Large intestine (tissue), 3 donors: ENCODE data around the gene DDI2. TPM values are rescaled to one million over a fixed set of nuclear protein-coding genes. Genes with fewer than 3 reads are reported as not detected.
"Not testable (repeated sequence)": the region's sequence is repeated elsewhere in the genome, so short reads cannot be mapped to it uniquely, and the experiment has no call there.

ENCODE experiments used
- DNase-seq, 2 donors: peaks; one replicate each; pipeline versions ENCODE4 v3.0.0 to v3.0.0-alpha.2; 2013
- H3K27ac ChIP-seq: one replicate; pipeline ENCODE4 v1.5.1; 2013; ENCODE audit warnings: low read length
- H3K27me3 ChIP-seq: 2 replicates; pipeline ENCODE4 v1.6.1; 2013; ENCODE audit warnings: low read length; ENCODE audit not compliant: control insufficient read depth, insufficient read depth
- H3K36me3 ChIP-seq: 2 replicates; pipeline ENCODE4 v1.6.1; 2013; ENCODE audit warnings: low read length; ENCODE audit not compliant: control insufficient read depth, insufficient read depth
- H3K4me1 ChIP-seq: one replicate; pipeline ENCODE4 v1.6.1; 2013; ENCODE audit warnings: low read length; ENCODE audit not compliant: control insufficient read depth, insufficient read depth
- H3K4me3 ChIP-seq: one replicate; pipeline ENCODE4 v1.5.1; 2013; ENCODE audit warnings: low read length
- H3K9me3 ChIP-seq: one replicate; pipeline ENCODE4 v1.6.1; 2013; ENCODE audit warnings: mild to moderate bottlenecking, low read depth, low read length, moderate library complexity; ENCODE audit not compliant: control insufficient read depth
- WGBS: methylation state at CpG from one replicate; pipeline ENCODE4 v1.1.5; 2013; ENCODE audit warnings: low lambda C conversion rate; ENCODE audit not compliant: insufficient coverage; 5-methylcytosine and 5-hydroxymethylcytosine counted together
- polyA plus RNA-seq: library from polyadenylated mRNA; unstranded; fragments of 120-200 nt; gene quantifications from one replicate; pipeline ENCODE4 v1.2.1, GENCODE V29; 2013

The DDI2 gene
- polyA plus RNA-seq, 1 donor: 28.5 TPM

DNA sequence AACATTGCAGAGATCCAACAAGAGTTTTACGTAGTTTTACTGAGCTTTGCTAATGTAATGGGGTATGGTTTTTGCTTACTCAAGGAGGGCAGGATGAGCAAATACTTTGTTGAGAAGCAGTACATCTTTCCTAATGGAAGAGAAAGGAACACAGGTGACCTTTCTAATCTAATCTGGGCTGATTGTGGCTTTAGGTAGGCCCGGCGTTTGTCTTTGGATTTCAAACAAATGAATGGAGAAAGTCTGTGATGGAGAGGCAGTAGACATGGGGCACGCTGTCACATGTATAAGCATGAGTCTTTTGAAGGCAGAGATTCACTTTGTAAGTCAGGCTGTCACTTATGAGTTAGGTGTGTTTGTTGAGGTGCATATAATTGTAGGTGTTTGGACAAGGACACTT lies 68.6 kb downstream of the DDI2 start:
- no CpG with 5 or more reads among the region's 4 CpGs for WGBS
- no peaks in the 10 kb centered on the region for H3K9me3 ChIP-seq
- no peak for DNase-seq
- peaks cover 5% of the 10 kb centered on the region for H3K36me3 ChIP-seq
- no peaks in the 10 kb centered on the region for H3K27me3 ChIP-seq
- H3K4me3 ChIP-seq: no peak overlapping the region
- peaks cover 22% of the 10 kb centered on the region for H3K4me1 ChIP-seq
- no peak overlapping the region for H3K27ac ChIP-seq

DNA sequence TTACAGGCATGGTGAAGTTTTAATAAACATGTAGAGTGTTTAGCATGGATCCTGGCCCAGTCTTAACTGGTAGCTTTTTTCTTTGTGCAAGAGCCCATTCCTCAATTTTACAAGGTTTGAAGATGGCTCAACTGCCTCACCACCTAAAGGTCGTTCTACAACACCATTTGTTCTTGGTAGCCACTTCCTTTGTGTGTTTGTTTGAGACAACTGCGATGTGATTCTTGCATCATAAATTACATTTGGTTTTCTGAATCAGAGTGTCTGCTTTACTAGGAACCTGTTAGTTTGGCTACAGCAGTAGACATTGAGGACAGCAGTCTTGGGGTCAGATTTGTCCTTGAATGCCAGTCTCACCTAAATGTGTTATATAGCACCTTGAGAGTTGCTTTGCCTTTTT lies 70.2 kb downstream of the DDI2 start:
- peaks cover 5% of the 10 kb centered on the region for H3K36me3 ChIP-seq
- H3K27ac ChIP-seq: no peak overlapping the region
- no peaks in the 10 kb centered on the region for H3K27me3 ChIP-seq
- no peak overlapping the region for H3K4me3 ChIP-seq
- no peaks in the 10 kb centered on the region for H3K9me3 ChIP-seq
- H3K4me1 ChIP-seq: peaks cover 13% of the 10 kb centered on the region
- no peak for DNase-seq
- WGBS: no CpG with 5 or more reads among the region's 2 CpGs

DNA sequence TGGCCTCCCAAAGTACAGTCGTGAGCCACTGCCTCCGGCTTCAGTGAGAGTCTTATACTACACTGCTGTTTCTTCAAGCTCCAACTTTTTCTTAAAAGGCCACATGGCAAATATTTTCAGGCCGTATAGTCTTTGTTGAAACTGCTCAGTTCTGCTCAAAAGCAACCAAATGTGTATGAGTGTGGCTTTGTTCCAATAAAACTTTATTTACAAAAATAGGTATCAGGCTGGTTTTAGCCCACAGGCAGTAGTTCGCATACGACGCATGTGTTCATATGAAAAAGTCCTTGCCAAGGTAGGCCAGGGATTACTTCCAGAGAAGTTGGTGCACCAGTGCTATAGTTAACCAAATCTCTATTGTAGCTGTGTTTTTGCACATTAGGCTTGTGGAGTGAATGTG lies 73.1 kb downstream of the DDI2 start:
- Histone ChIP-seq H3K4me3 (no peak overlapping the region), H3K4me1 (peaks cover 6% of the 10 kb centered on the region), H3K27ac (no peak overlapping the region), H3K9me3 (no peaks in the 10 kb centered on the region), H3K36me3 (peaks cover 5% of the 10 kb centered on the region), H3K27me3 (no peaks in the 10 kb centered on the region)
- DNase-seq: no peak
- WGBS: no CpG with 5 or more reads among the region's 6 CpGs

DNA sequence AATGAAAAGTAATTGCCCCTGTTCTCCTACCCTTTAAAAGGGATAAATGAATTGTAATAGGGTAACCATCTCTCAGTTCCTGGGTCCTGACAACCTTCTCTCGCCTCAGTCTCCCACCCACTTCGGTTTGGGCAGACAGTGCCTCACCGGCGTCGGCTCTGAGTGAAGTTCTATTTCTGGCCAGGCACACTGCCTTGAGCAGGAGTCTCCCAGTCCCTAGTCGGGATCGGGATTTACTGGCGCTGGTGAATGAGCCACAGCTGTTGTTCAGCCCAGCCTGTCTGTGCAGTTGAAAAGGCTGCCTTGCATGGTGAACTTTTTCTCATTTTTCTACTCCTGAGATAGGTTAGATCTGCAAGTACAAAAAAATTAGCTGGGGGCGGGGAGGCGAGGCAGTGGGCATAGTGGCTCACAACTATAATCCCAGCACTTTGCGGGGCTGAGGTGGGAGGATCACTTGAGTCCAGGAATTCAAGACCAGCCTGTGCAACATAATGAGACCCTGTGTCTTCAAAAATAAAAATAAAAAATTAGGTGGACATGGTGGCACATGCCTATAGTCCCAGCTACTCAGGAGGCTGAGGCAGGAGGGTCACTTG lies 74.3 kb downstream of the DDI2 start:
- no peaks in the 10 kb centered on the region for H3K9me3 ChIP-seq
- DNase-seq: no peak
- WGBS: 100% methylated on average over 1 of the region's 11 CpGs
- H3K4me1 ChIP-seq: no peaks in the 10 kb centered on the region
- no peak overlapping the region for H3K4me3 ChIP-seq
- H3K27me3 ChIP-seq: no peaks in the 10 kb centered on the region
- no peak overlapping the region for H3K27ac ChIP-seq
- peaks cover 10% of the 10 kb centered on the region for H3K36me3 ChIP-seq

DNA sequence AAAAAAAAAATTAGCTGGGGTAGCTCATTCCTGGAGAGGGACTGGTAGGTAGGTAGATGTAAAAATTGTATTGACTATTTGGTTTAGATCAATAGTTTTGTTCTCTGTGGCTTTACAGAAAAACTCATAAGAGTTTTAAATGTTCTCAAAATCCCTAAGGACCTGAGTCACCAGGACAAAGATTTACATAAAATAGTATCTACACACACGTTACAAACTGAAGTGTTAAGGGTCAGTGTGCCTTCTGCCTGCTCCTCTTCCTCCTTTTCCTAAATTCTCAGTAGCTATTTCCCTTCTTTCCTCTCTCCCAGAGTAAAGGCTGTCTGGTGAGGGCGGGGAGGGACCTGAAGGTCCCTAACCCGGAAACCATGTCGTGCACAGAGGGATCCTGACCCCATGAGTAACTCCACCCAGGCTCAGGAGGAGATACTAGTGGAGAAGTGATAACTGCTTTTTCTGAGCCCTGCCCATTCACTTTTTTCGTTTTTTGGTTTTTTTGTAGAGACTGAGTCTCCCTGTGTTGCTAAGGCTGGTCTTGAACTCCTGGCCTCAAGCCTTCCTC lies 74.9 kb downstream of the DDI2 start:
- no CpG with 5 or more reads among the region's 5 CpGs for WGBS
- Histone ChIP-seq H3K36me3 (peaks cover 16% of the 10 kb centered on the region), H3K27me3 (no peaks in the 10 kb centered on the region), H3K4me1 (no peaks in the 10 kb centered on the region), H3K4me3 (no peak overlapping the region), H3K9me3 (no peaks in the 10 kb centered on the region), H3K27ac (no peak overlapping the region)
- DNase-seq: no peak

DNA sequence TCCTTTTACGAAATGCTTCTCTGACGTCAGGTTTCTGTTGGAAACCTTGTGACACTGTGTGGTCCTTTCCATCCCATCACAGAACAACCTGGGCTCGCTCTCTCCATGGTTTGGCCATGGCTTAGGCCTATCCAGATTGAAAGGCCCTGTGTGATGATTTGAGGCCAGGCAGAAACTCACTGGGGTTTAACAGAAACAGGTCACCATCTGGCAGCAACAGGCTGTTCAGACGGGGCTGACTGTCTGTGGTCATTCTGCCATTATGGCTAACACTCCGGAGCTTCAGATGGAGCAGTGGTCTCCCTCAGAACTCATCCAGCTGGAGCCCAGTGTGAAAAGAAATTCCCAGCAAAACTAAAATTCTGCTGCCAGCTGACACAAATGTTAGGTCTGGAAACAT lies 76.1 kb downstream of the DDI2 start:
- Histone ChIP-seq H3K4me1 (no peaks in the 10 kb centered on the region), H3K27me3 (no peaks in the 10 kb centered on the region), H3K36me3 (peaks cover 16% of the 10 kb centered on the region), H3K27ac (no peak overlapping the region), H3K4me3 (no peak overlapping the region), H3K9me3 (no peaks in the 10 kb centered on the region)
- DNase-seq: no peak
- WGBS: no CpG with 5 or more reads among the region's 5 CpGs

DNA sequence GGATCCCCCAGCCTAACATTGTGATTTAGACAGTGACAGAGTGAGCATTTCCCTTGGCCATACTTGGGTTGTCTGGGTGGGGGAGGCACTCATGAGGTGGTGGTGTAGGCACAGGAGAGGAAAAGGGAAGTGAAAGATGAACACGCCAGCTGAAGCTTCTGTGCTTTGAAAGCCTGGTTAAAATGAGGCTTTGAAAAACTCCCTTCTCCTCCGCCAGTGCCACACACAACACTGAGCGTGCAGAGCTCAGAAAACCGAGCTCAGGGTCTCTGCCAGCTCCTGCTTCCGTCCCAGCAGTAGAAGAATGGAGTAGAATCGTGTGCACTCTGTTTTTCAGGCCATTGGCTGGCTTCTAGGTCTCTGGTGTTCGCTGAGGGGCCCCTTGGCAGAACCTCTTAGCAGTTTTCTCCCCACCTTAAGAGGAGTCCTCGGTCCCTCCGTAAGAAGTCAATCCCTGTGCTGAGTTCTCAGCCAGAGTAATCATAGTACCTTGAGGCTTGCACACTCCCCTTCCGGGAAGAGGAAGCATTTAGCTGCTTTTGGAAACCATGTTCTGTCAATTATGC lies 79.8 kb downstream of the DDI2 start:
- no peak for DNase-seq
- no peaks in the 10 kb centered on the region for H3K4me1 ChIP-seq

DNA sequence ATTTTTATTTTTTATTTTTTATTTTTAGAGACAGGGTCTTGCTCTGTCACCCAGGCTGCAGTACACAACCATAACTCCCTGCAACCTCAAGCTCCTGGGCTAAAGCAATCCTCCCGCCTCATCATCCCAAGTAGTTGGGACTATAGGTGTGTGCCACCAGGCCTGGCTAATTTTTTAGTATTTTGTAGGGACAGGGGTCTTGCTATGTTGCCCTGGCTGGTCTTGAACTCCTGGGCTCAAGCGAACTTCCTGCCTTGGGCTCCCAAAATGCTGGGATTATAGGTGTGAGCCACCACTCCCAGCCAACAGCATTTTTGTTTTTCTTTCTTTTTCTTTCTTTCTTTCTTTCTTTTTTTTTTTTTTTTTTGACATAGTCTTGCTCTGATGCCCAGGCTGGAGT lies 80.9 kb downstream of the DDI2 start:
- H3K4me1 ChIP-seq: peaks cover 5% of the 10 kb centered on the region
- no peak for DNase-seq
- H3K36me3 ChIP-seq: peaks cover 11% of the 10 kb centered on the region
- WGBS: 100% methylated on average over 1 of the region's 2 CpGs
- no peaks in the 10 kb centered on the region for H3K27me3 ChIP-seq
- H3K27ac ChIP-seq: no peak overlapping the region
- H3K4me3 ChIP-seq: no peak overlapping the region
- H3K9me3 ChIP-seq: no peaks in the 10 kb centered on the region

More for the DNA sequence above, 79.8 kb downstream of the DDI2 start:
- Histone ChIP-seq H3K27ac (no peak overlapping the region), H3K4me3 (no peak overlapping the region), H3K27me3 (no peaks in the 10 kb centered on the region), H3K9me3 (no peaks in the 10 kb centered on the region), H3K36me3 (peaks cover 11% of the 10 kb centered on the region)
- WGBS: no CpG with 5 or more reads among the region's 10 CpGs

DNA sequence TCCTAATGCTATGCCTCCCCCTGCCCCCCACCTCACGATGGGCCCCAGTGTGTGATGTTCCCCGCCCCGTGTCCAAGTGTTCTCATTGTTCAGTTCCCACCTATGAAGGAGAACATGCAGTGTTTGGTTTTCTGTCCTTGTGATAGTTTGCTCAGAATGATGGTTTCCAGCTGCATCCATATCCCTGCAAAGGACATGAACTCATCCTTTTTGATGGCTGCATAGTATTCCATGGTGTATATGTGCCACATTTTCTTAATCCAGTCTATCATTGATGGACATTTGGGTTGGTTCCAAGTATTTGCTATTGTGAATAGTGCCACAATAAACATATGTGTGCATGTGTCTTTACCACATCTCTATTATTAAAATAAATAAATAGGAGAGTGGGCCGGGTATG lies 82.1 kb downstream of the DDI2 start:
- H3K27ac ChIP-seq, H3K27me3 ChIP-seq, DNase-seq, H3K4me3 ChIP-seq, H3K9me3 ChIP-seq: not testable (repeated sequence)
- H3K36me3 ChIP-seq: peaks cover 11% of the 10 kb centered on the region
- H3K4me1 ChIP-seq: peaks cover 14% of the 10 kb centered on the region
- no CpG with 5 or more reads among the region's 4 CpGs for WGBS

DNA sequence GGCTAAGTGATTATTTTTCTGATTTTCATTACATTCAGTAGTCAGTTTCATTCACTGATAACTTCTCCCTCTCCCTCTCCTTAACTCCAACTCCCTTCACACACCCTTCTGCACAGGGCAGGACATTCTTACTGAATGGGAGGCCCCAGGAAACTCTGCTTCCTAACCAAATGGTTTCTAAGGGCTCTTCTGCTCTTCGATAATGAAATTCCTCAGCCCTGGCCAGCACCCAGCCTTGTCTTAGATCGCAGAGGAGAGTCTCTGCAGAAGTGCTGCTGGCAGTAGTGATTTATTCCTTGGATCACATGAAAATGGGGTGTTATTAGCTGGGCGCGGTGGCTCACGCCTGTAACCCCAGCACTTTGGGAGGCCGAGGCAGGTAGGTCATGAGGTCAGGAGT lies 83.2 kb downstream of the DDI2 start:
- Histone ChIP-seq H3K27ac (no peak overlapping the region), H3K9me3 (no peaks in the 10 kb centered on the region), H3K4me1 (peaks cover 14% of the 10 kb centered on the region), H3K36me3 (peaks cover 13% of the 10 kb centered on the region), H3K4me3 (no peak overlapping the region), H3K27me3 (no peaks in the 10 kb centered on the region)
- WGBS: no CpG with 5 or more reads among the region's 6 CpGs
- no peak for DNase-seq

DNA sequence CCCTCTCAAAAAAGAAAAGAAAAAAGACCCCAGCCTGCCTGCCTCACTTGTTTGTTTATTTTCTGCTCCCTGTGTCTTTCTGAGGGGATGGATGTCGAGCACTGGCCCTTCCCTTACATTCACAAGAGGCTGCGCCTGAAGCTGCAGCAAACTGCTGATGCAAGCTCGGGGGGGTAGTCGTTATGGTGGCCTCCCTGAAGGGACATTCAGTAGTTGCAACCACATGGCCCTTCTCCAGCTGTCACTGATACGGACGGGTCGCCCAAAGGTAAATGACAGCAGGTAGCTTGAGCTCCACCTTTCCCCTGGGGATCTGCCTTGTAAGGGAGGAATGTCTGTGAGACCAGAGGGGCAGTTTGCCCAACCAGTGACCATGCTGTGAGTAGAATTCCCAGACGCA lies 84.5 kb downstream of the DDI2 start:
- Histone ChIP-seq H3K27ac (no peak overlapping the region), H3K27me3 (no peaks in the 10 kb centered on the region), H3K36me3 (peaks cover 6% of the 10 kb centered on the region), H3K9me3 (no peaks in the 10 kb centered on the region), H3K4me1 (peaks cover 14% of the 10 kb centered on the region), H3K4me3 (no peak overlapping the region)
- DNase-seq: no peak
- whole genome bisulfite sequencing: no CpG with 5 or more reads among the region's 8 CpGs
